HG02642 (cell line): ENCODE measurements around the gene PABPC1L.

ENCODE experiments used
- ATAC-seq: cut with Tn5 transposase; IDR thresholded peaks from one replicate; pipeline ENCODE4 v1.9.1; 2021; ENCODE audit warnings: mild to moderate bottlenecking; ENCODE audit not compliant: unreplicated experiment, poor library complexity

PABPC1L gene

DNA sequence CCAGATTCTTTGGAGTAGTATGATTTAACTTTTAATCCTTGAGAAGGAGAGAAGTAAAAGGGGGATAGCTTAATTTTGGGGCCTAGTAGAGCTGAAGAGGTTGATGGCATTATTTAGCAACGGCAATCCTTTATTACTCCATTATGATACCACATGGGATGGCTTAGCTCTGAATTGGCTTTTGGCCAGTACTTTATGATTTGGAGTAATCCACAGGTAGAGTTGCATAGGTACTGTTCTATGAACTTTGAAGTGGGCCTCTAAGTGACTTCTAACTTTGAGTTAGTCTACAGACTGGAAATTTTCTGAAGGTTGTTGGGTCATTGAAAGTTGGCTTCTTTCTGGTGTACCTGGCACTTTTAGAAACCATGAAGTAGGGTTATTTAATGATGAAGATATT is 12.7 kb upstream of the PABPC1L start:
- ATAC-seq, result no peak

- ATAC-seq, result no peak
Measured at GRCh38 chr20:44900231-44900854, 9.5 kb upstream of the PABPC1L start.

DNA sequence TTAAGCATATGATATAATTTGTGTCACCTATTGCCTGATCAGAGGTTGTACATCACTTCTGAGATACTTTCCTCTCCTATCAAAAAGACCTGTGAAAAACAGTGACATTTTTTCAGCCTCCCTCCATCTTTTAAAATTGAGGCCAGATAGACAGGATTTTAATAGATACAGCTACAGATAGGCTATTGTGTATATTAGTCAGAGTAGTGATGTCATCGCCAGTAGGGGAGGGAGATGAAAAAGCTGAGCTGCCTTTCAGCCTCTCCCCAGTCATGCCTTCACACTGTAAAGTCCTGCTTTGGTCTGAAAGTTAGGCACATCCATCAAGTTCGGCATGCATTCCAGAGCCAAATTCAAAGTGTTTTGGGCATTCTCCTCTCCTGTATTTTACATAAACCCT is 7.9 kb upstream of the PABPC1L start:
- ATAC-seq, result no peak

GRCh38 chr20:44904377-44904776 is 5.5 kb upstream of the PABPC1L start:
- no peak for ATAC-seq

GRCh38 chr20:44908987-44909871 is 631 bp upstream of the PABPC1L start:
- ATAC-seq, result no peak

GRCh38 chr20:44910690-44911262 is 916 bp downstream of the PABPC1L start:
- no peak for ATAC-seq

DNA sequence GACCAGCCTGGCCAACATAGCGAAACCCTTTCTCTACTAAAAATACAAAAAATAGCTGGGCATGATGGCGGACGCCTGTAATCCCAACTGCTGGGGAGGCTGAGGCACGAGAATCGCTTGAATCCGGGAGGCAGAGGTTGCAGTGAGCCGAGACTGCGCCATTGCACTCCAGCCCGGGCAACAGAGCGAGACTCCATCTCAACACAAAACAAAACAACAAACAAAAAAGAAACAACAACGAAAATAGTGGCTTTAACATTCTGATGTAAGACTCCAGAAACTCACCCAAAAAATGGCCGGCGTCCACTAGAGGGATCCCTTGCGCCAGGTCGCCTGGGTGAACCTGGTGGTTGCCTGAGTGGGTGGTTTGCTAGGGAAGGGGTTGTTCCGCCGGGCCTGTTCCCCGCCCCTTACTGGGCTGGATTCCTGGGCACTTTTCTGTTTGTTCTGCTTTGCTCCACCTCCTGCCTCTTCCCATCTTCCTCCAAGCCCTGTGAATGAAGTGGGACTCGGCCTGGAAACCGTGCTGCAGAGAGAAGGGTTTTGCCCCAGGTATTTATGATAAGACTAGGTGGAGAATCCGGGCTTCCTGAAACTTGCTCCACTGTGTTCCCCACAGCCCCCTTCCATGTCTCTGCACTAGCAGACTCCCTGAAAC is 1.5 kb downstream of the PABPC1L start:
- no peak for ATAC-seq

DNA sequence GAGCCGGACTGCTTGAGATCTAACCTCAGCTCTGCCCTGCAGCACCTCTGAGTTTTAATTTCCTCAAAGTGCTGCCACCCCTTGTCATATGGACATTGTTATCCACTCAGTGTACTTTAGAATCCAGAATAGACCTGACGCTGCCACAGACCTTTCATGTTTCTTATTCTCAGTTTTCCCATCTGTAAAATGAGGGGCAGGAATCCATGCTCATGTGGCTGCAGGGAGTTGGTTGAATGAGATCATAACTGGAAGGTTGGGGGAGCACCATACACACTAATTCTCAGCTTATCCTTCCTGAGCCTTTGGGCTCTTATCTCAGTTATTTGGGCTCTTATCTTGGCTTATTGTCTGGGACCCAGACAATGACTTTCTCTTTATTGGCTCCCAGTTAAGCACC is 2.3 kb downstream of the PABPC1L start:
- ATAC-seq, result no peak

GRCh38 chr20:44914924-44915323 is 5.1 kb downstream of the PABPC1L start:
- no peak for ATAC-seq

DNA sequence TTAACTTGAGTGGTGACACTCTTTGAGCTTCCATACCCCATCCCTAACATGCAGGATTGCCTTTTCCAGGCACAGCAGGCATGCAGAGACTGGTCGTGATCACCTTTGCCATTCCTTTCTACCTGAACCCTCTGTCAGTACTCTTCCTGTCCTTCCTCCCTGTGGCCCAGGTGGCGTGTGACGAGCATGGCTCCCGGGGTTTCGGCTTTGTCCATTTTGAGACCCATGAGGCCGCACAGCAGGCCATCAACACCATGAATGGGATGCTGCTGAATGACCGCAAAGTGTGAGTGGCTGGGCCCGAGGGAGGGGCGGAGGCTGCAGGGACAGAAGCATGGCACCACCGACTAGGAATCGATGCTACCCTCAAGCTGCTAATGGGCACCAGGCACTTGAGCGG is 6.7 kb downstream of the PABPC1L start:
- ATAC-seq, result no peak

DNA sequence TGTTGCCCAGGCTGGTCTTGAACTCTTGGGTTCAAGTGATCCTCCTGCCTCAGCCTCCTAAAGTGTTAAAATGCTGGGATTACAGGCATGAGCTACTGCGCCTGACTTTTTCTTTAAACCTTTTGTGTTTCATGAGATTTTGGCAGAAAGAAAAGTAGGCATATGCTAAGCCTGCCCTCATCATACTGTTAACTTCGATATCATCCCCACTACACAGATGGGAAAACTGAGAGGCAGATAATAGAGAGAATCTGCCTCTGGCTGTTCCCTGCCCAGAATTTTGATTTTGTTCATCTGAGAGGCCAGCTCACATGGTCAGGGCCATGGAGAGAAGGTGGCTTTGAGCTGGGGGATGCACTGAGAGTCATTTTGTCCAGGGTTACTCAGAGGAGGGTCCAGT is 7.5 kb downstream of the PABPC1L start:
- ATAC-seq, result no peak

DNA sequence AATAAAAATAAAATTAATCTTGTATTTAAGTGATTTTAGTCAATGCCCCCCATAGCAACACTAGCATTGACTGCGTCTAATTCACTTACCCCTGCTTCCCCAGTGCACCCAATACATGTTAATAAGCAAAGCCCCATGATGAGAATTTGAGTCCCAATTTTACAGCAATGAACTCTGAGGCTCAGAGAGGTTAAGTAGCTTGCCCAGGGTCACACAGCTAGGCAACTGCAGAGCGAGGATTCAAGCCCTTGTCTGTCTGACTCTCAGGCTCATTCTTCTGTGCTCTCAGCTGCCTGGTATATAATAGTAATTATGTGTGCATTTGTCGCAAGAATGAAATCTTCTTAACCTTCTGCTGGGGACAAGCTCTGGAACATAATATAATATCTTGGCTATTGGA is 8.5 kb downstream of the PABPC1L start:
- ATAC-seq, result no peak

GRCh38 chr20:44918761-44919160 is 8.9 kb downstream of the PABPC1L start:
- no peak for ATAC-seq

- no peak for ATAC-seq
Measured at GRCh38 chr20:44921447-44921846, 11.6 kb downstream of the PABPC1L start.

- ATAC-seq, result no peak
Measured at GRCh38 chr20:44924541-44924940, 14.7 kb downstream of the PABPC1L start.

- no peak for ATAC-seq
Measured at GRCh38 chr20:44928595-44928994, 18.7 kb downstream of the PABPC1L start.

DNA sequence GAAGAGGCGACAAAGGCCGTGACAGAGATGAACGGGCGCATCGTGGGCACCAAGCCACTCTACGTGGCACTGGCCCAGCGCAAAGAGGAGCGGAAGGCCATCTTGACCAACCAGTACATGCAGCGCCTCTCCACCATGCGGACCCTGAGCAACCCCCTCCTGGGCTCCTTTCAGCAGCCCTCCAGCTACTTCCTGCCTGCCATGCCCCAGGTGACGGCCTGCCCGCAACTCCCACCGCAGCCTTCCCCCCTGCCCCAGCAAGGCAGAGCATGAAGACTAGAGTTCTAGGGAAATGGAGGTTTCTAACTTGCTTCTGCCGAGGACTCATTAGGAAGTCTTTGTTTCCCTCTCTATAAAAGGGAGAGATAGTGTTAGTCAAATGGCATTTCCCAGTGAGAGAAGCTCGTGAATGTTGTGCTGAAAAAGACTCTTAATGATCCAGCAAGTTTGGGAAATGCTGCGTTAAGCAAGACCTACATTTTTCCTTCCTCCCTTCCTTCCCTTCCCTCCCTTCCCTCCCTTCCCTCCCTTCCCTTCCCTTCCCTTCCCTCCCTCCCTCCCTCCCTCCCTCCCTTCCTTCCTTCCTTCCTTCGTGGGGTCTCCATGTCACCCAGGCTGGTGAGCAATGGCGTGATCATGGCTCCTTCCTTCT is 20.8 kb downstream of the PABPC1L start:
- ATAC-seq, result no peak

- ATAC-seq, result no peak
Measured at GRCh38 chr20:44931911-44932310, 22.1 kb downstream of the PABPC1L start.

GRCh38 chr20:44932916-44933315 is 23.1 kb downstream of the PABPC1L start:
- no peak for ATAC-seq

DNA sequence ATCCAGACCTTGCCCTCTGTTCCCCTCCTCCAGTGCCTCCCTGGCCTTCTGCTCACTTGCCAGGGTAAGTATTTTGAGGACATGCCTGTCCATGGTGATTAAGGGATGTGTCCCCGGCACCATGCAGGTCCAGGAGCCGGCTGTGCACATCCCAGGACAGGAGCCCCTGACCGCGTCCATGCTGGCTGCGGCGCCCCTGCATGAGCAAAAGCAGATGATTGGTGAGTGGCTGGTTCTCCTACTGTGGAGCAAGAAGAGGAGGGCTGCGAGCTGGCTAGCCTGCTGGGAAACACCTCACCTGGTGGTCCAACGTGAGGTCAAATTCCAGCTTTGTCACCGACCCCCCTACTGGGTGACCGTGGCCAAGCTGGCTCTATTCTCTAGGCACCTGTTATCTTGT is 26.6 kb downstream of the PABPC1L start:
- ATAC-seq, result no peak

GRCh38 chr20:44938637-44939036 is 28.8 kb downstream of the PABPC1L start:
- ATAC-seq, result no peak
